Measurements from ENCODE around the gene LYSMD3.

Gene LYSMD3

DNA sequence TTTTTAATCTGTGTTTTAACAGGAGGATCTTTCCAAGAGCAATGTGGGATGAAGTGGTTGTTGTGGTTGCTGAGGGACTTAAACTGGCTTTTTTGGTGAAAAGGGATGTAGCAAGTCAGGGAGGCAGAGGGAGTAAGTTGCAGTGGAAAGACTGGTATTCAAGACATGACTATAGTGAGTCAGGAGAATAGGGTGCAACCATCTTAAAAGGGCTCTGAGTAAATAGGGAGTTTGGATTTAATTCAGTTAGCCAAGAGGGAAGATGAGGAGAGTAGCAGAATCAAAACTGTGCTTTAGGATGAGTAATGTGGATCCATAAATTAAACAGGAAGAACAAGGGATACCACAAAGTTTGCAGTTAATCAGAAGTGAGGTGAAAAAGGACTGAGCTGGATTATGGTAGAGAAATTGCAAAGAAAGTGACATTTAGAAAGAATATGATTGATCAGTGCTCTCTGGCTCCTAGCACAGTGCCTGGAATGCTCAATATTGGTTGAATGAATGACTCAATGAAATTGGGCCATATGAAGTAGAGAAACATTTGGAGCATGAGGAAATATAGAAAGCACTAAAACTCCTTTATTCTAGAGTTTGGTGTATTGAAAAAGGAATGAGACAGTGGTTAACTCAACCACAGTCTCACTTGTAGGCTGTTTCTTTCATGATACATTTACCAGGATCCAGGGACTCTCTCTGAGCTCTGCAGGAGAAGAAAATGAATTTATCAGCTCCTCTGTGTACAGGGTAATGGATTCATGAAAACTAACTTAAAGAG, 49.6 kb downstream of the LYSMD3 start:
- no peak for DNase-seq

DNA sequence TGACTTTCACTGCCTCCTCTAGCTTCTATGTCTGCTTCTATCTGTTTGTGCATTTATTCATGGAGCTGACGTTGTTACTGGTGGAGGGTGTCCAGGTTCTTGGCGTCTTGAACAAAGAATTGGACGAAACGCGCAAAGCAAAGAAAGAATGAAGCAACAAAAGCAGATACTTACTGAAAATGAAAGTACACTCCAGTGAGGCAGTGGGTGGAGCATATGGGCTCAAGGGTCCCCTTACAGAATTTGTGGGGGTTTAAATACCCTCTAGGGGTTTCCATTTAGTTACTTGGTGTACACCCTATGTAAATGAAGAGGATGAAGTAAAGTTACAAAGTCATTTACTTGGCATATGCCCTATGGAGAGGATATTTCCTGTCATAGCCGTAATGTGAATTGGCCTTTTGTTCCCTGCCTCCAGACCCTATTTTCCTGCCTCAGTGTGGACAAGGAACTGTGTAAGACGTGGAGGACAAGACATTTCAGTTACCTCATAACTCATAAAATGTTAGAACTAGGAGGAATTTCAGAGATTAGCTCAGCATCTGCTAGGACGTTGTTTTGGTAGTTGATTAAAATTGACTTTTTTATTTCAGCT, 51.7 kb downstream of the LYSMD3 start:
- no peak for DNase-seq

DNA sequence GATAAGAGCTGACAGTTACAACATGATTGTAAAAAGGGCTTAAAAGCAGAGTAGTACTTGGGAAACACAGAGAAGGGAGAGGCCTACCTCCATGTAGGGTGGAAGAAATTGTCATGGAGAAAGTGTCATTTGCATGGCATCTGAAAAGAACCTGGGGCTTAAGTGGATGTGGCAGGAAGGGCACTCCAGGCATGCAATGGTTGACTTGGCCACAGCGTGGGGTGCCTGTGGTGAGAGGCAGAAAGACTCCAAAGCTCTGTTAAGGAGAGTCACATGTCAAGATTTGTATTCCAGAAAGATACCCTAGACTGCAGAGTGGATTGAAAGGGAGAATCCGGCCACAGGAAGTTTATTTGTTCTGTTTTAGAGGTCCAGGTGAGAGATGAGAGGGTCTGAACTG, 52.3 kb downstream of the LYSMD3 start:
- no peak for DNase-seq

DNA sequence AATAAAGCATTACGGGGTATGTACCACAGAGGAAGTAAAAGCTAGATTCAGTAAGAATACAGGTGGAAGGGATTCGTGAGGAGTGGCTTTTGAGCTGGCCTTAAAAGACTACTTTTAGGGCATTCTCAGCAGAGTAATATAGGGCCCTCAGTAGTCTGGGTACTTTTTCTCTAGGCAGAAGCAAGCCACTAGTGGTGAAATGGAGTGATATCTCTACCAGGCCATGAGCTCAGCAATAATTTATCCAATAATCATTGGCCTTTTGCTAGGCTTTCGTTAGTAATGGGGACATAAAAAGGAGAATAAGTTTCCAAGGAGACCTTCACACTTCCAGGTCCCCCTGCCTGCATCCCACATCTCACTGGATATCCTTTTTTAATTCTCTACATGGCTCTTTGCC, 53.0 kb downstream of the LYSMD3 start:
- no peak for DNase-seq

DNA sequence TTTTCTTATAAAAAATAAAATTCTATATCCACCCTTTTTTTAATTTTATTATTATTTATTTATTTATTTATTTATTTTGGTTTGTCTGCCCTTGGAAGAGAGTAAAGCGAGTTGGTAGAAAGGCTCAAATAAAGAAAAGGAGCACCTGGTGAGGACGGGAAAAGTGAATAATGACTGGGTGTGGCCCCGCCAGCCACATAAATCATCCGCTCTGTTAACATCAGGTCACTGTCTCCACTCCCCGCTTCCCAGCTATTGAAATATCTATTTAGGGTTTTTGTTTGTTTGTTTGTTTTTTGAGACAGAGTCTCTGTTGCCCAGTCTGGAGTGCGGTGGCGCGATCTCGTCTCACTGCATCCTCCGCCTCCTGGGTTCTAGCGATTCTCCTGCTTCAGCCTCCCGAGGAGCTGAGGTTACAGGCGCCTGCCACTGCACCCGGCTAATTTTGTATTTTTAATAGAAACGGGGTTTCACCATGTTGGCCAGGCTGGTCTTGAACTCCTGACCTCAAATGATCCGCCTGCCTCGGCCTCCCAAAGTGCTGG, 53.9 kb downstream of the LYSMD3 start:
- no peak for DNase-seq

DNA sequence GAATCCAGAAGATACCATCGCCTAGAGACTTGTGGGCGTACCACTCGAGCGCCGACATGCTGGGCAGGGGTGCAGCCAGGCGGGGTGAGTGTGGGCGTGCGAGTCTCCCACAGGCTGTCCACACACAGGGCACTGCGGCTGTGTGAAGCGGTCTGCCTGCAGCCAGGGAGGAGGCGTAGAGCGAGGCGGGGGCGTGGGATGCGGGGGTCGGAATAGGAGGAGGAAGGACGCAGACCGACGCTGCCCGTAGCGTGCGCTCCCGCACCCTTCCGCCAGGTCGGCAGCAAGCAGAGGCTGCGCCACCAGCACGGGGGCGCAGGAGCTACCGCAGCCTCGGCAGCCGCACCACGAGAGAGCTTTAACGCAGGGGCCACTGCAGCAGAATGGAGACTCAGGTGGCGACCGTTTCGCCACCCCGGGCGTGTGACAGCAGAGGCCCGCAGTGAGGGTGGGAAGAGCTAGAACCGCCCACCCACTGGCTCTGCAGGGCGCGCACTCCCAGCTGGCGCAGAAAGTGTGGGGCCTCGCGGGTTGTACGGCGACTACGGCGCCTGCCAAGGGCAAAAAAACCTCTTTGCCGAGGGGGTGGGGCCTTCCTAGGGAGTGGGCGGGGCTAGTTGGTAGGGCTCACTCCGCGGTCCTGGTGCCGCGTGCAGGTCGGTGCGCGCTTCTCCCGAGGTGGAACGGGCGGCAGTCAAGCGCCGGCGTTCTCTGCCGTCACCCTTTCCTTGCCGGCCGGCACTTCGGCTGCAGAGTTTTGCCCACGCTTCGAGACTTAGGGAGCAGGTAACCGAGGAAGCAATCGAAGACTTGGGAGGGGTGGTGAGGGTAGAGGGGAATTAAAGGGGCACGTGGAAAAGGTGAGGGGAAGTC, 54.9 kb downstream of the LYSMD3 start, which contains the start of the genes MBLAC2 and POLR3G:
TSS of gene MBLAC2 (minus strand) at position 537 of the 873 bp plus-strand sequence. CDS start at position 58, 479 bp downstream.
TSS of gene POLR3G (plus strand) at position 630 of the 873 bp plus-strand sequence. CDS start 10,704 bp downstream, outside the sequence.
- DNase-seq, result peak; percentile 90

DNA sequence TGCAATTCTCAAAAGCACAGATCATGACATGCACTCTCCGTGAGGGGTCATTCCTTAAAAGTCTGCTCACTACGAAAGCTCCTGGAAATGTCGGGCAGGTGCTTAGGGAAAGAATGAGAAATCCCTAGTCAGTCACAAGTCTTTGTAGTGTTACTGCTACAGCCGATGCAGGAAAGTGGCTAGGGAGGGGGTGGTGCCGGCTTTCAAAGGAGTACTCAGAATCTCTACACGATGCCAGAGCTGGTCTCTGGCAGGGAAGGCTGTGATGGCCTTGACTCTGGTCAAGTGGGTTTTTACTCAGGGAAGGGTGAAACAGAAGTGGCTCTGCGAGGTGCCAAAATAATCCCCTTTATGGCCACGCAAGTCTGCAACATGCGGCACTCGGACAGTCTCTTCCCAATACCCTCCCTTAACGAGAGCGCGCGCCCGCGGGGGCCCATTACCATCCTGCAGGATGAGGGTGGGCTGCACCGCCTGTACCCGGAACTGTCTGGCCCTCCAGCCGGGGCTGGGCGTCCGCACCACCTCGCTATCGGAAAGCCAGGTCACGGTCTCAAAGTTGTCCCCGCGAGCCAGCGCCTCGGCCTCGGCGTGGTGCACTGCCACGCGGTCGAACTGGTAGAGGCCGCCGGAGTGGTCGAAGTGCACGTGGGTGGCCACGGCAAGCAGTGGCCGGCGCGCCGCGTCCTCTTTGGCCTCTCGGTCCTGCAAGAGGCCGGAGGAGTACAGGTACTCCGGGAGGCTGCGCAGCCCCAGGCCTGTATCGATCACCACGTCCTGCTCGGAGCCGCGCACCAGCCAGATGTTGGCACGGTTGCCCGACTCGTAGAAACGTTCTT, 55.8 kb downstream of the LYSMD3 start:
- DNase-seq, result no peak

DNA sequence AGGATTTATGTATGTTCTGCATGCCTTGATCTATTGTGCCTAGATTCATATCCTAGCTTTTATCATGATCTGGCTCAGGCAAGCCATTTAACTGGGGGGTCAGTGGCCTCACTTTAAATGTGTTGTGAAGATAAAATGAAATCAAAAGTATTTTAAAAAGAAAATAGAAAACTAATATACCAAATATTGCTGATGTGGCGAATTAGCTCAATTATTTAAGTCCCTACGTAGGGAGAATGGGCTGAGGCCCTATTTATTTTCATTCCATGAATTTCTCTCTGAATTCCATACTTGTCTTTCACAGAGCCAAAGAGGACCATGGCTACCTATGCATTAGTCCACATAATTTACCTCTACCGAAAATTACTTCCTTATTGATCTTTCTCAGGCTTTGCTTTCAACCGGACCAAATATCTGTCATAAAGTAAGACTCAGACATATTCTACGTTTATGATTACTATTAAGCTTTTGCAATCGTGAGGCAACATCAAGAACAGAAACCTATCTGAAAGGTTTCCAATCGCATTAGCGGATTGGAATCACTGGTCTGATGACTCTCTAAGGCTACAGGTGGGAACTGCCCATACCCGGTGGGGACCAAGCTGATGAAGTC, 56.5 kb downstream of the LYSMD3 start:
- DNase-seq, result no peak

Data from T-helper 9 cell (primary cell).